Measurements from ENCODE around the gene TBKBP1.

TBKBP1 gene

GRCh38 chr17:47698749-47699535, 5.0 kb downstream of the TBKBP1 start:
- peak; percentile 53 for DNase-seq

GRCh38 chr17:47699536-47699840, 5.5 kb downstream of the TBKBP1 start:
- no peak for DNase-seq

GRCh38 chr17:47700471-47701449, 6.8 kb downstream of the TBKBP1 start:
- DNase-seq = no peak

- DNase-seq = no peak
These were observed 7.6 kb downstream of the TBKBP1 start for GRCh38 chr17:47701608-47702007.

GRCh38 chr17:47702391-47702995, 8.5 kb downstream of the TBKBP1 start:
- DNase-seq = no peak

- no peak for DNase-seq
These were observed 9.2 kb downstream of the TBKBP1 start for GRCh38 chr17:47703191-47703591.

- DNase-seq = no peak
These were observed 9.7 kb downstream of the TBKBP1 start for GRCh38 chr17:47703671-47704070.

- DNase-seq = no peak
These were observed 10.2 kb downstream of the TBKBP1 start for GRCh38 chr17:47704116-47704515.

- no peak for DNase-seq
These were observed 10.8 kb downstream of the TBKBP1 start for GRCh38 chr17:47704736-47705135.

GRCh38 chr17:47705536-47706530, 11.9 kb downstream of the TBKBP1 start:
- no peak for DNase-seq

GRCh38 chr17:47707056-47707804, 13.3 kb downstream of the TBKBP1 start:
- DNase-seq = no peak

- DNase-seq = no peak
These were observed 13.9 kb downstream of the TBKBP1 start for GRCh38 chr17:47707884-47708283.

- no peak for DNase-seq
These were observed 14.4 kb downstream of the TBKBP1 start for GRCh38 chr17:47708312-47708863.

- DNase-seq = no peak
These were observed 15.0 kb downstream of the TBKBP1 start for GRCh38 chr17:47708864-47709541.

- no peak for DNase-seq
These were observed 15.6 kb downstream of the TBKBP1 start for GRCh38 chr17:47709594-47709993.

GRCh38 chr17:47711366-47712099, 17.6 kb downstream of the TBKBP1 start:
- DNase-seq = no peak

GRCh38 chr17:47712330-47713023, 18.5 kb downstream of the TBKBP1 start:
- DNase-seq = no peak

- no peak for DNase-seq
These were observed 20.2 kb downstream of the TBKBP1 start for GRCh38 chr17:47713980-47714700.

Data from hematopoietic multipotent progenitor cell treated with erythropoietin and hydrocortisone succinate and interleukin-3 and kit ligand, for 8 days (in vitro differentiated cells).